HCT116 (cell line): ENCODE data around the gene RGS6. TPM values are rescaled to one million over a fixed set of nuclear protein-coding genes. Genes with fewer than 3 reads are reported as not detected.

Experiments used
- ATAC-seq: fragments of 200-7000 bp; cut with Tn5 transposase; 2 replicates; pipeline ENCODE4 v1.9.1; 2020; ENCODE audit warnings: mild to moderate bottlenecking, moderate library complexity
- BruUV-seq: library from RNA; stranded (reverse); fragments of 400-500 nt; replicated peaks from 2 replicates; lab custom pipeline; 2021; lab: Mats Ljungman, UMichigan
- CTCF ChIA-PET: fragments of 300-600 bp; sonication (Branson Sonifier 250); formaldehyde crosslinking; loops from one replicate; lab custom pipeline; 2021; ENCODE audit warnings: antibody characterized with exemption; lab: Charles Lee
- POLR2A ChIA-PET: fragments of 300-600, 350-600 bp; sonication (Branson Sonifier 250); formaldehyde crosslinking; loops from one replicate; lab custom pipeline; 2021; ENCODE audit warnings: antibody characterized with exemption; lab: Charles Lee
- RAD21 ChIA-PET, 2 experiments: fragments of 300-600 bp; sonication (Branson Sonifier 250); formaldehyde crosslinking; loops; one replicate each; lab custom pipeline; 2023; ENCODE audit warnings: low total read pairs in 2 of 2; ENCODE audit not compliant: uncharacterized antibody in 2 of 2, unreplicated experiment in 2 of 2, low non-redundant PET in 1 of 2; lab: Charles Lee
- DNase-seq: peaks from one replicate; pipeline ENCODE4 v3.0.0-alpha.2; 2010; ENCODE audit warnings: low read depth, low spot score
- H2AFZ ChIP-seq: fragments of 200-600 bp; shearing (Covaris generic), sonication (generic); 2 replicates; pipeline ENCODE4 v1.6.1; 2017; ENCODE audit warnings: low read depth, mixed run types, mixed read lengths, antibody characterized with exemption, low read length; ENCODE audit not compliant: poor library complexity, severe bottlenecking
- H3K27ac ChIP-seq: 2 replicates; pipeline ENCODE4 v1.5.1; 2012; ENCODE audit warnings: low read depth, low read length
- H3K27me3 ChIP-seq: fragments of 200-600 bp; sonication (generic); 2 replicates; pipeline ENCODE4 v1.6.1; 2016; ENCODE audit warnings: mixed run types, low read length, mixed read lengths; ENCODE audit not compliant: insufficient read depth
- H3K36me3 ChIP-seq, 2 experiments: fragments of 200-500 bp in 1 of 2; fragments of 200-600 bp in 1 of 2; sonication (Bioruptor generic) in 1 of 2; sonication (generic) in 1 of 2; 2 replicates each; pipeline versions ENCODE4 v1.5.1 to v1.6.1; 2014 to 2016; ENCODE audit warnings: low read length in 2 of 2, inconsistent platforms in 1 of 2, mixed read lengths in 1 of 2, mixed run types in 1 of 2; ENCODE audit not compliant: insufficient read depth in 2 of 2, control insufficient read depth in 1 of 2
- H3K4me1 ChIP-seq, 2 experiments: fragments of 200-600 bp in 1 of 2; sonication (generic) in 1 of 2; 2 replicates each; pipeline versions ENCODE4 v1.5.1 to v1.6.1; 2012 to 2017; ENCODE audit warnings: low read length in 2 of 2, inconsistent platforms in 1 of 2, mild to moderate bottlenecking in 1 of 2, mixed read lengths in 1 of 2, mixed run types in 1 of 2, moderate library complexity in 1 of 2; ENCODE audit not compliant: insufficient read depth in 2 of 2, control insufficient read depth in 1 of 2
- H3K4me2 ChIP-seq: fragments of 200-600 bp; sonication (generic); 2 replicates; pipeline ENCODE4 v1.6.1; 2017; ENCODE audit warnings: mixed run types, low read length, mixed read lengths
- H3K4me3 ChIP-seq, 2 experiments: fragments of 200-600 bp in 1 of 2; sonication (generic) in 1 of 2; replicated peaks in 1 of 2; 2 replicates each; pipeline ENCODE4 v1.5.1; 2011 to 2016; ENCODE audit warnings: low read length in 2 of 2, control low read depth in 1 of 2, low read depth in 1 of 2, mild to moderate bottlenecking in 1 of 2, mixed read lengths in 1 of 2, mixed run types in 1 of 2
- H3K79me2 ChIP-seq: fragments of 200-600 bp; sonication (generic); 2 replicates; pipeline ENCODE4 v1.6.1; 2017; ENCODE audit warnings: mild to moderate bottlenecking, mixed run types, low read length, moderate library complexity, mixed read lengths; ENCODE audit not compliant: insufficient read depth
- H3K9ac ChIP-seq: fragments of 200-600 bp; sonication (generic); 2 replicates; pipeline ENCODE4 v1.6.1; 2016; ENCODE audit warnings: low read length, mixed read lengths
- H3K9me2 ChIP-seq: fragments of 200-600 bp; sonication (generic), shearing (Covaris generic); 2 replicates; pipeline ENCODE4 v1.6.1; 2017; ENCODE audit warnings: mixed run types, mild to moderate bottlenecking, moderate library complexity; ENCODE audit not compliant: insufficient read depth
- H3K9me3 ChIP-seq, 2 experiments: fragments of 200-500 bp in 1 of 2; fragments of 200-600 bp in 1 of 2; sonication (Bioruptor generic) in 1 of 2; sonication (generic) in 1 of 2; 2 replicates each; pipeline ENCODE4 v1.6.1; 2014 to 2017; ENCODE audit warnings: low read length in 2 of 2, mixed read lengths in 2 of 2, inconsistent platforms in 1 of 2, low read depth in 1 of 2, mild to moderate bottlenecking in 1 of 2, mixed run types in 1 of 2, moderate library complexity in 1 of 2; ENCODE audit not compliant: control insufficient read depth in 1 of 2, insufficient read depth in 1 of 2
- H4K20me1 ChIP-seq: fragments of 200-600 bp; sonication (generic), shearing (Covaris generic); 2 replicates; pipeline ENCODE4 v1.6.1; 2017; ENCODE audit warnings: mixed run types, mild to moderate bottlenecking, moderate library complexity; ENCODE audit not compliant: insufficient read depth
- CBX3 ChIP-seq: IDR thresholded peaks from 2 replicates; pipeline ENCODE4 v1.6.1; 2012; ENCODE audit warnings: low read depth
- EZH2 ChIP-seq: fragments of 200-600 bp; sonication (generic); IDR thresholded peaks from 2 replicates; pipeline ENCODE4 v1.6.1; 2017; ENCODE audit warnings: antibody characterized with exemption, mixed run types
- JUND ChIP-seq: IDR thresholded peaks from 2 replicates; pipeline ENCODE4 v1.6.1; 2012
- POLR2A ChIP-seq: IDR thresholded peaks from 2 replicates; pipeline ENCODE4 v1.7.0; 2011; ENCODE audit warnings: borderline replicate concordance; ENCODE audit not compliant: insufficient read depth, insufficient read length; ENCODE audit errors: extremely low read depth
- RAD21 ChIP-seq: IDR thresholded peaks from 2 replicates; pipeline ENCODE4 v1.6.1; 2012; ENCODE audit warnings: low read depth, mild to moderate bottlenecking
- SIN3A ChIP-seq: IDR thresholded peaks from 2 replicates; pipeline ENCODE4 v1.6.1; 2012; ENCODE audit warnings: low read depth
- ZNF274 ChIP-seq: fragments of 200-500 bp; sonication (Bioruptor generic); IDR thresholded peaks from 2 replicates; pipeline ENCODE4 v1.6.1; 2014; ENCODE audit warnings: mild to moderate bottlenecking, low read depth, low read length, inconsistent platforms
- intact Hi-C: fragments of 100-400 bp; cut with micrococcal nuclease; formaldehyde crosslinking; loops from 2 replicates; pipeline ENCODE4 v1.10.0; 2022
- total RNA-seq: library from RNA; stranded (reverse); gene quantifications from one replicate; pipeline ENCODE4 v1.2.1, GENCODE V29; 2021; ENCODE audit not compliant: unreplicated experiment
- TF ChIP-seq, protein P1 (sequence below): IDR thresholded peaks from 2 replicates; pipeline ENCODE4 v1.6.1; 2012; ENCODE audit warnings: low read depth
- TF ChIP-seq, protein P2 (sequence below): IDR thresholded peaks from 2 replicates; pipeline ENCODE4 v1.6.1; 2012
- TF ChIP-seq, protein P3 (sequence below): IDR thresholded peaks from 2 replicates; pipeline ENCODE4 v1.6.1; 2011; ENCODE audit warnings: mild to moderate bottlenecking, low read length, moderate library complexity; ENCODE audit not compliant: insufficient replicate concordance; ENCODE audit errors: extremely low read depth

The RGS6 gene
- total RNA-seq, 1 experiment from 2014 or later, result 4.7 TPM

DNA sequence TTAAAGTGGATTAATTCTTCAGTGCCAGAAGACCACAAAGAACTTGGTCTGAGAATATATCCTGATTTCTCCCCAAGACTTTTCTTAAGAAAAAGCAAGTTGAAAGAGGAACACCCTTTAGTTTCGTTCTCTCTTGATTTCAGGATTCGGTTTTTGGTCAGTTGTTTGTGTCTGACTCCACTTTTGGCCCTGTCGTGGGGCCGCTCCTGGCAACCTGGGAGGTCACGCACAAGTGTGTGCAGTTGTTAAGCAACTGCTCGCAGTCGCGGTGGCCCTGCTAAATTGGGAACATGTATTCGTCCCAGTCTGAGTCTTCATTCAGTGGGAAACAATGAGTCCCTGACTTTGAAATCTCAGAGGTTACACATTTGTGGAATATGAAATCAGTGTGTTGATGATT lies 68.7 kb downstream of the RGS6 start (continued):
- TF ChIP-seq, protein P1, sequence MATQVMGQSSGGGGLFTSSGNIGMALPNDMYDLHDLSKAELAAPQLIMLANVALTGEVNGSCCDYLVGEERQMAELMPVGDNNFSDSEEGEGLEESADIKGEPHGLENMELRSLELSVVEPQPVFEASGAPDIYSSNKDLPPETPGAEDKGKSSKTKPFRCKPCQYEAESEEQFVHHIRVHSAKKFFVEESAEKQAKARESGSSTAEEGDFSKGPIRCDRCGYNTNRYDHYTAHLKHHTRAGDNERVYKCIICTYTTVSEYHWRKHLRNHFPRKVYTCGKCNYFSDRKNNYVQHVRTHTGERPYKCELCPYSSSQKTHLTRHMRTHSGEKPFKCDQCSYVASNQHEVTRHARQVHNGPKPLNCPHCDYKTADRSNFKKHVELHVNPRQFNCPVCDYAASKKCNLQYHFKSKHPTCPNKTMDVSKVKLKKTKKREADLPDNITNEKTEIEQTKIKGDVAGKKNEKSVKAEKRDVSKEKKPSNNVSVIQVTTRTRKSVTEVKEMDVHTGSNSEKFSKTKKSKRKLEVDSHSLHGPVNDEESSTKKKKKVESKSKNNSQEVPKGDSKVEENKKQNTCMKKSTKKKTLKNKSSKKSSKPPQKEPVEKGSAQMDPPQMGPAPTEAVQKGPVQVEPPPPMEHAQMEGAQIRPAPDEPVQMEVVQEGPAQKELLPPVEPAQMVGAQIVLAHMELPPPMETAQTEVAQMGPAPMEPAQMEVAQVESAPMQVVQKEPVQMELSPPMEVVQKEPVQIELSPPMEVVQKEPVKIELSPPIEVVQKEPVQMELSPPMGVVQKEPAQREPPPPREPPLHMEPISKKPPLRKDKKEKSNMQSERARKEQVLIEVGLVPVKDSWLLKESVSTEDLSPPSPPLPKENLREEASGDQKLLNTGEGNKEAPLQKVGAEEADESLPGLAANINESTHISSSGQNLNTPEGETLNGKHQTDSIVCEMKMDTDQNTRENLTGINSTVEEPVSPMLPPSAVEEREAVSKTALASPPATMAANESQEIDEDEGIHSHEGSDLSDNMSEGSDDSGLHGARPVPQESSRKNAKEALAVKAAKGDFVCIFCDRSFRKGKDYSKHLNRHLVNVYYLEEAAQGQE, result no peak
- no peak for TF ChIP-seq CBX3
- TF ChIP-seq, all 23 proteins: peak for 0

DNA sequence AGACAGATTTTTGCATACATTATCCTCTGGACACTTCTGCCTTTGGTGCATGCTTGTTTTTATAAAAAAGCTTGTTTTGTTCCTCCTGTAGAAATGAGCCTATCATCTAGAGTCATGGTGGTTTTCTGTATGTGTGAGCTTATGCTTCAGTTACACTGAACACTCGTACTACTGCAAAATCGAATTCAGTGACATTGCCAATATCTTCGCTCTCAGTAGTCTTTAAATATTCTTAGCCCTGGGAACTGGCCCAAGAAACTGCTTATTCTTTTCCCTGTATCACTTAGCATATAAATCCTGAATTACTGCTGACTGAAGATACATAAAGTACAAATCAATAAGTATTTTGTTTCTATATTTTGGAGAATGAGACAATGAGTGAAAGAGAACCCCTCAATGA lies 70.5 kb downstream of the RGS6 start:
- H3K79me2 ChIP-seq, result no peaks in the 10 kb centered on the region
- H3K9me2 ChIP-seq, result no peaks in the 10 kb centered on the region
- RAD21 ChIA-PET, result no interaction called here
- TF ChIP-seq, protein P2, sequence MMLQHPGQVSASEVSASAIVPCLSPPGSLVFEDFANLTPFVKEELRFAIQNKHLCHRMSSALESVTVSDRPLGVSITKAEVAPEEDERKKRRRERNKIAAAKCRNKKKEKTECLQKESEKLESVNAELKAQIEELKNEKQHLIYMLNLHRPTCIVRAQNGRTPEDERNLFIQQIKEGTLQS, result no peak
- TF ChIP-seq JUND (no peak), ZNF274 (no peak), SIN3A (no peak), EZH2 (no peak), POLR2A (no peak), RAD21 (no peak)
- TF ChIP-seq, protein P3, sequence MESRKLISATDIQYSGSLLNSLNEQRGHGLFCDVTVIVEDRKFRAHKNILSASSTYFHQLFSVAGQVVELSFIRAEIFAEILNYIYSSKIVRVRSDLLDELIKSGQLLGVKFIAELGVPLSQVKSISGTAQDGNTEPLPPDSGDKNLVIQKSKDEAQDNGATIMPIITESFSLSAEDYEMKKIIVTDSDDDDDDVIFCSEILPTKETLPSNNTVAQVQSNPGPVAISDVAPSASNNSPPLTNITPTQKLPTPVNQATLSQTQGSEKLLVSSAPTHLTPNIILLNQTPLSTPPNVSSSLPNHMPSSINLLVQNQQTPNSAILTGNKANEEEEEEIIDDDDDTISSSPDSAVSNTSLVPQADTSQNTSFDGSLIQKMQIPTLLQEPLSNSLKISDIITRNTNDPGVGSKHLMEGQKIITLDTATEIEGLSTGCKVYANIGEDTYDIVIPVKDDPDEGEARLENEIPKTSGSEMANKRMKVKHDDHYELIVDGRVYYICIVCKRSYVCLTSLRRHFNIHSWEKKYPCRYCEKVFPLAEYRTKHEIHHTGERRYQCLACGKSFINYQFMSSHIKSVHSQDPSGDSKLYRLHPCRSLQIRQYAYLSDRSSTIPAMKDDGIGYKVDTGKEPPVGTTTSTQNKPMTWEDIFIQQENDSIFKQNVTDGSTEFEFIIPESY, result no peak
- TF ChIP-seq, protein P1, result no peak
- intact Hi-C loops, result no loop called here
- H3K4me1 ChIP-seq, result no peaks in the 10 kb centered on the region
- no peak for ATAC-seq
- no peak overlapping the region for H3K9ac ChIP-seq
- H3K9me3 ChIP-seq, result no peaks in the 10 kb centered on the region
- BruUV-seq, result no TSS peak
- no peak for DNase-seq
- no peak overlapping the region for H2AFZ ChIP-seq
- POLR2A ChIA-PET, result no interaction called here
- H4K20me1 ChIP-seq, result no peaks in the 10 kb centered on the region
- no peaks in the 10 kb centered on the region for H3K36me3 ChIP-seq
- no peak overlapping the region for H3K27ac ChIP-seq
- no peak overlapping the region for H3K4me2 ChIP-seq
- no peaks in the 10 kb centered on the region for H3K27me3 ChIP-seq
- no peak overlapping the region for H3K4me3 ChIP-seq
- CTCF ChIA-PET, result no interaction called here
